VCaP (cell line): ENCODE results near the gene PSMB8.

ENCODE experiments used
- H3K27ac ChIP-seq: fragments of 450-650 bp; 2 replicates; pipeline ENCODE4 v1.5.1; 2017
- TF ChIP-seq, protein P1 (sequence below): fragments of 450-650 bp; conservative IDR thresholded peaks from 2 replicates; pipeline ENCODE4 v1.5.1; 2017; ENCODE audit warnings: mild to moderate bottlenecking, moderate library complexity

Gene PSMB8

DNA sequence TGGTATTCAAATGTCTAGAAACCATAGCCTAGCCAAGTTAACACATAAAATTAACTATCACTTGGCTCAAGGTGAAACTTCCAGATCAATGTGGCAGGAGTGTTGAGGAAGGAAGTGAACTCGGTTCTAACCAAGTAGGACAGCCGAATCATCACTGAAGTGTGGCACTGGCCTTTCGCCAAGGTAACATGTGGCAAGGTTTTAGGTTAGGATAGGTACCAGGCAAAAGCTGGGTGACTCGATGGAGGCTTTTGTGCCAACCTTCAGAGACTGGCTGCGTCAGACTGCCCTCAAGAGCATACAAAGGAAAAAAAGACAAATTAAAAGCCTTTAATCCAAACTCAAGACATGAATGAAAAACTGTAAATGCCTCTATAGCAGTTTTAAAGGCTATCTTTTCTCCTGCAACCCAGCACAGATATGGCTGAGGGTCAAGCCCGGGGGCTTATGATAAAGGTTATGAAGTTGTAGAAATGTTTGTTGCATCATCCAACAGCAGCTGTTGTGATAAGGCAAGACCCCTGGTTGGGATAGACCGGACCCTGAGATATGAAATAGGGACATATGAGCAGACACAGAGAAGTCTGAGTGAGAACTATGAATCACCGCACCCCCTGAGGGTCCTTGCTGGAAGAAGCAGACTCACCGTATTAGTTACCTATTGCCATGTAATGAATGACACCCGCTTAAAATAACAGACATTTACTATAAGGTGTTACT is 22.0 kb upstream of the PSMB8 start:
- H3K27ac ChIP-seq: no peak overlapping the region
- TF ChIP-seq, protein P1, sequence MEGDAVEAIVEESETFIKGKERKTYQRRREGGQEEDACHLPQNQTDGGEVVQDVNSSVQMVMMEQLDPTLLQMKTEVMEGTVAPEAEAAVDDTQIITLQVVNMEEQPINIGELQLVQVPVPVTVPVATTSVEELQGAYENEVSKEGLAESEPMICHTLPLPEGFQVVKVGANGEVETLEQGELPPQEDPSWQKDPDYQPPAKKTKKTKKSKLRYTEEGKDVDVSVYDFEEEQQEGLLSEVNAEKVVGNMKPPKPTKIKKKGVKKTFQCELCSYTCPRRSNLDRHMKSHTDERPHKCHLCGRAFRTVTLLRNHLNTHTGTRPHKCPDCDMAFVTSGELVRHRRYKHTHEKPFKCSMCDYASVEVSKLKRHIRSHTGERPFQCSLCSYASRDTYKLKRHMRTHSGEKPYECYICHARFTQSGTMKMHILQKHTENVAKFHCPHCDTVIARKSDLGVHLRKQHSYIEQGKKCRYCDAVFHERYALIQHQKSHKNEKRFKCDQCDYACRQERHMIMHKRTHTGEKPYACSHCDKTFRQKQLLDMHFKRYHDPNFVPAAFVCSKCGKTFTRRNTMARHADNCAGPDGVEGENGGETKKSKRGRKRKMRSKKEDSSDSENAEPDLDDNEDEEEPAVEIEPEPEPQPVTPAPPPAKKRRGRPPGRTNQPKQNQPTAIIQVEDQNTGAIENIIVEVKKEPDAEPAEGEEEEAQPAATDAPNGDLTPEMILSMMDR: no peak

DNA sequence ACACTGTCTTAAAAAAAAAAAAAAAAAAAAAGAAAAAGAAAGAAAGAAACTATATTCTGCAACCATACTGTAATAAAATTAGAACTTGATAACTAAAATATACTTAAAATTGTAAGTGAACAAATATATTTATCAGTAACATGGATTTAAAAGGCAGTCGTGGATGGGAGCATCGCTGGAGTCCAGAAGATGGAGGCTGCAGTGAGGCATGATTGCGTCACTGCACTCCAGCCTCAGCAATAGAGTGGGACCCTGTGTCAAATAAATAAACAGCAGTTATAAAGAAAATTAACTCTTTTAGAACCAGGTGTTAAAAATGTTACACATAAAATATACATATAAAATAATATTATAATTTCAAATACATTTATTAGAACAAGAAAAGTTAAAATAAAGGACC is 18.9 kb upstream of the PSMB8 start:
- TF ChIP-seq, protein P1: no peak
- H3K27ac ChIP-seq: peak overlapping the region; percentile 38; the same call in 1 of the 2 replicates

DNA sequence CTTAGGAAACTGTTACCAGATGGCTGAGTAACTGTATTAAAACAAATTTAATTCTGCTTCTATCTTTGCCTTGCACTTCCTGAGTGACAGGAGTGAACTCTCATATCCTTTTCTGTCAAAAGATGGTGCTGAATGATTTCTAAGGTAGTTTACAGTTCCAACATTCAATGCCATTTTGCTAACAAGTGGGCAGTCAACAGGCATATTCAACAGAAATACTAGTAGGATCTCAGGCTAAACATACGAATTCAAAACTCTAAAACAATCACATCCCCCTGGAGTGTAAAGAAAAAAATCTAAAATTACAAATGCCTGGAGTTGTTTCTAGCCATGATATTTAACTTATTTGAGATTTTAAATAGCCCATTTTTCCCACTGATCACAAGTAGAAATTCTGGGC is 16.8 kb upstream of the PSMB8 start:
- TF ChIP-seq, protein P1: no peak
- H3K27ac ChIP-seq: peak overlapping the region; percentile 38; the same call in 1 of the 2 replicates

DNA sequence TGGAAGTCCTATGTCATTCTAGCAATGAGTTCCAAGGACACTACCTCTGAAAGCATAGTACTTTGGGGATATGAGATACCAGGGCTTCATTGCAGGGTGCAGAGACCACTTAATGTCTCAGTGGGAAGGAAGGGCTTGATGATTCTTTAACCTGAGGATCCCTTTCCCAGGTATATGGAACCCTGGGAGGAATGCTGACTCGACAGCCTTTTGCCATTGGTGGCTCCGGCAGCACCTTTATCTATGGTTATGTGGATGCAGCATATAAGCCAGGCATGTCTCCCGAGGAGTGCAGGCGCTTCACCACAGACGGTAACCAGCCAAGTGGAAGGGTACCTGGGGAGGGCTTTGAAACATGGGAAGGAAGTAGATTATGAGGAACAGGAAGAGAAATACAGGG is 14.3 kb upstream of the PSMB8 start:
- H3K27ac ChIP-seq: no peak overlapping the region

DNA sequence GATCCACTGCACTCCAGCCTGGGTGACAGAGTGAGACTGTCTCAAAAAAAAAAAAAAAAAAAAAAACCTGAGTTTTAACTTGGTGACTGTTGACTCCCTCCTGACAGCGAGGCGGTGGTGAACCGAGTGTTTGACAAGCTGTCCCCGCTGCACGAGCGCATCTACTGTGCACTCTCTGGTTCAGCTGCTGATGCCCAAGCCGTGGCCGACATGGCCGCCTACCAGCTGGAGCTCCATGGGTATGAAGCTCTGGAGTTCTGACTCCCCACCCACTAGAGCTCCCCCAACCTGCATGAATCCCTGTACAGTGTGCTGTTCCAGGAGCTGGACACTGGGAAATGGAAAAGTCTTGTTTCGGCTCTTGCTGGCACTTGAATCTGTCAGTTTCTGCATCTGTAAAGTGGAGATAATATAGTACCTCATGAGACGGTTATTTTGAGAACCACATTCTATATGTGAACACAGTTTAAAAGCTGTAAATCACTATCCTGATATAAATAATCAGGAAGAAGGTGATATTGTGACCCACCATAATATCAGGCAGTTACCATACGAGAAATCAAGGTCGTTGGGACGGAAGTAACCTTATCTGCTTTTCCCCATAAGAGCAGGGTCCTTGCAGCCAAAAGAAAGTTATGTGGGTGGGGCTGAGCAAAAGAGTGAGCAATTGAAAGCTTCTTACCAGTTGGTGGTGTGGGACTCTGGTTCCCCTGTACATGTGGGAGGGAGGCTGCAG is 13.5 kb upstream of the PSMB8 start:
- TF ChIP-seq, protein P1: no peak
- no peak overlapping the region for H3K27ac ChIP-seq

More for the DNA sequence above, 14.3 kb upstream of the PSMB8 start:
- TF ChIP-seq, protein P1: no peak

DNA sequence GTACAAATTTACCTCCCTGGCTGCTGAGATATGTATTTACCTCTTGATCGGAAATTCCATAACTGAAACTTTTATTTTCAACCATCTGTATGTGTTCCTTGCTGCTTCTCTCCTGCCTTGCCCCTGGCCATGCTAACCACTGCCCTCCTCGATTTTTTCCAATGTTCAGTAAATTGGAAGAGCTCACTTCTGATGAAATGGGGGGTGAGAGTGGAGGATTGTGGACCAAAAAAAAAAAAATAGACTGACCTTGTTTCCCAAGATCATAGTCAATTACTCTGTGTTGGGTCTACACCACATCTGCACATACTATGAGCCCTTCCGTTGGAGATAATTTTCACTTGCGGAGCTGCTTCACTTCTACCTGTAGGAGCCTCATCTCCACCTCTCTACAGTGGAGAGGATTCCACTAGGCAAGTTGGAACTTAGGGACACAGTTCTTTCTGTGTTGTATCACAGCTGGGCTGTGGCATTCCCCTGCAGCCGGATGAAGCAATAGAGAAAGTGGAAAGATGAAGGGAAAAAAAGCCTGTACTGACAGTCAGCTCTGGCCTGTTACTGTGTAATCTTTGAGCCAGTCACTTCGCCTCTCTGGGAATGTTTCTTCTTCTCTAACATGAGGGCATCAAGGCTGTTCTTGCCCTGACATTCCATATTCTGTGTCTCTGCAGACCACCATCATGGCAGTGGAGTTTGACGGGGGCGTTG is 11.8 kb upstream of the PSMB8 start:
- TF ChIP-seq, protein P1: no peak
- no peak overlapping the region for H3K27ac ChIP-seq
